WTC11 (cell line): ENCODE results near the gene SAMM50. TPM values are rescaled to one million over a fixed set of nuclear protein-coding genes. Genes with fewer than 3 reads are reported as not detected.

ENCODE experiments used
- ATAC-seq: fragments of 200-7000 bp; cut with Tn5 transposase; 2 replicates; pipeline ENCODE4 v1.10.0; 2021; ENCODE audit warnings: mild to moderate bottlenecking, moderate library complexity
- CTCF ChIA-PET: fragments of 300-600 bp; sonication (Branson Sonifier 250); formaldehyde crosslinking; loops from one replicate; lab custom pipeline; 2021; ENCODE audit warnings: antibody characterized with exemption; lab: Charles Lee
- POLR2A ChIA-PET: fragments of 350-600 bp; sonication (Branson Sonifier 250); formaldehyde crosslinking; loops from one replicate; lab custom pipeline; 2021; ENCODE audit warnings: antibody characterized with exemption; lab: Charles Lee
- DNase-seq: peaks from one replicate; pipeline ENCODE4 v3.0.0; 2021; ENCODE audit warnings: low spot score
- H3K27ac Mint-ChIP-seq: 2 replicates; pipeline ENCODE4 v1.8.0; 2021; ENCODE audit warnings: mixed read lengths
- H3K27me3 Mint-ChIP-seq: 2 replicates; pipeline ENCODE4 v1.8.0; 2021; ENCODE audit warnings: low read depth, mild to moderate bottlenecking, moderate library complexity, mixed read lengths
- H3K36me3 Mint-ChIP-seq: 2 replicates; pipeline ENCODE4 v1.8.0; 2021; ENCODE audit warnings: mixed read lengths
- H3K4me1 Mint-ChIP-seq: 2 replicates; pipeline ENCODE4 v1.8.0; 2022; ENCODE audit warnings: mixed read lengths
- H3K4me3 Mint-ChIP-seq: 2 replicates; pipeline ENCODE4 v1.8.0; 2021; ENCODE audit warnings: mild to moderate bottlenecking, moderate library complexity, mixed read lengths
- H3K9me3 Mint-ChIP-seq: 2 replicates; pipeline ENCODE4 v1.8.0; 2021; ENCODE audit warnings: mixed read lengths
- ATF3 ChIP-seq: sonication (generic); formaldehyde crosslinking; conservative IDR thresholded peaks from 2 replicates; pipeline ENCODE4 v1.8.1; 2022; ENCODE audit warnings: mild to moderate bottlenecking, missing genetic modification reagents
- CREB1 ChIP-seq: sonication (generic); formaldehyde crosslinking; IDR thresholded peaks from 2 replicates; pipeline ENCODE4 v1.8.0; 2023; ENCODE audit warnings: mild to moderate bottlenecking, missing genetic modification reagents
- ESRRA ChIP-seq: sonication (generic); formaldehyde crosslinking; IDR thresholded peaks from 2 replicates; pipeline ENCODE4 v1.8.1; 2022; ENCODE audit warnings: mild to moderate bottlenecking, missing genetic modification reagents, borderline replicate concordance
- FOXK1 ChIP-seq: sonication (generic); formaldehyde crosslinking; IDR thresholded peaks from 2 replicates; pipeline ENCODE4 v1.8.0; 2022; ENCODE audit warnings: mild to moderate bottlenecking, moderate library complexity, missing genetic modification reagents
- IRF2 ChIP-seq: sonication (generic); formaldehyde crosslinking; IDR thresholded peaks from 2 replicates; pipeline ENCODE4 v1.8.0; 2022; ENCODE audit warnings: low read depth, missing genetic modification reagents, borderline replicate concordance
- KAT7 ChIP-seq: sonication (generic); formaldehyde crosslinking; IDR thresholded peaks from 2 replicates; pipeline ENCODE4 v1.8.1; 2023; ENCODE audit warnings: missing genetic modification reagents, mild to moderate bottlenecking, borderline replicate concordance
- MXD4 ChIP-seq: fragments of 250-450 bp; sonication (Bioruptor Pico); IDR thresholded peaks from 2 replicates; pipeline ENCODE4 v1.8.0; 2021; ENCODE audit warnings: mild to moderate bottlenecking, moderate library complexity, borderline replicate concordance
- PRRX2 ChIP-seq: fragments of 250-450 bp; sonication (Bioruptor Pico); IDR thresholded peaks from 2 replicates; pipeline ENCODE4 v1.8.0; 2021; ENCODE audit warnings: mild to moderate bottlenecking
- RELA ChIP-seq: sonication (generic); formaldehyde crosslinking; IDR thresholded peaks from 2 replicates; pipeline ENCODE4 v1.8.1; 2022; ENCODE audit warnings: missing genetic modification reagents, mild to moderate bottlenecking, borderline replicate concordance
- STAT6 ChIP-seq: sonication (generic); formaldehyde crosslinking; conservative IDR thresholded peaks from 2 replicates; pipeline ENCODE4 v1.8.1; 2023; ENCODE audit warnings: mild to moderate bottlenecking, low read depth, missing genetic modification reagents, moderate library complexity
- USF1 ChIP-seq: sonication (generic); formaldehyde crosslinking; IDR thresholded peaks from 2 replicates; pipeline ENCODE4 v1.8.0; 2022; ENCODE audit warnings: mild to moderate bottlenecking, missing genetic modification reagents
- ZBTB21 ChIP-seq: sonication (generic); formaldehyde crosslinking; IDR thresholded peaks from 2 replicates; pipeline ENCODE4 v1.8.1; 2023; ENCODE audit warnings: mild to moderate bottlenecking, missing genetic modification reagents, borderline replicate concordance
- ZBTB43 ChIP-seq: sonication (generic); formaldehyde crosslinking; IDR thresholded peaks from 2 replicates; pipeline ENCODE4 v1.8.1; 2023; ENCODE audit warnings: mild to moderate bottlenecking, missing genetic modification reagents
- ZNF219 ChIP-seq: sonication (generic); formaldehyde crosslinking; IDR thresholded peaks from 2 replicates; pipeline ENCODE4 v1.8.0; 2023; ENCODE audit warnings: missing genetic modification reagents, mild to moderate bottlenecking, borderline replicate concordance
- ZNF317 ChIP-seq: sonication (generic); formaldehyde crosslinking; IDR thresholded peaks from 2 replicates; pipeline ENCODE4 v1.8.1; 2023; ENCODE audit warnings: low read depth, mild to moderate bottlenecking, moderate library complexity, missing genetic modification reagents, borderline replicate concordance
- ZNF396 ChIP-seq: fragments of 250-450 bp; sonication (Bioruptor Pico); IDR thresholded peaks from 2 replicates; pipeline ENCODE4 v1.8.0; 2021; ENCODE audit warnings: mild to moderate bottlenecking, moderate library complexity, borderline replicate concordance
- ZNF416 ChIP-seq: fragments of 250-450 bp; sonication (Bioruptor Pico); IDR thresholded peaks from 2 replicates; pipeline ENCODE4 v1.9.0; 2021; ENCODE audit warnings: mild to moderate bottlenecking, inconsistent platforms
- ZNF671 ChIP-seq: fragments of 250-450 bp; sonication (Bioruptor Pico); IDR thresholded peaks from 2 replicates; pipeline ENCODE4 v1.8.0; 2021; ENCODE audit warnings: mild to moderate bottlenecking
- total RNA-seq: library from RNA; stranded (reverse); gene quantifications from 3 replicates; pipeline ENCODE4 v1.2.3, GENCODE V29; 2021
- TF ChIP-seq, protein P1 (sequence below): fragments of 200-600 bp; IDR thresholded peaks from 2 replicates; pipeline ENCODE4 v1.8.0; 2022; ENCODE audit warnings: antibody characterized with exemption
- TF ChIP-seq, protein P2 (sequence below): sonication (generic); formaldehyde crosslinking; IDR thresholded peaks from 2 replicates; pipeline ENCODE4 v1.8.1; 2022; ENCODE audit warnings: mild to moderate bottlenecking, moderate library complexity, missing genetic modification reagents
- TF ChIP-seq, protein P3 (sequence below): fragments of 250-450 bp; sonication (Bioruptor Pico); conservative IDR thresholded peaks from 2 replicates; pipeline ENCODE4 v1.9.0; 2021; ENCODE audit warnings: mild to moderate bottlenecking
- TF ChIP-seq, protein P4 (sequence below): sonication (generic); formaldehyde crosslinking; IDR thresholded peaks from 2 replicates; pipeline ENCODE4 v1.8.1; 2022; ENCODE audit warnings: missing genetic modification reagents, borderline replicate concordance

The SAMM50 gene
- total RNA-seq, 1 experiment from 2014 or later, result 72.1 TPM

- DNase-seq, result no peak
These were observed 46.3 kb downstream of the SAMM50 start for GRCh38 chr22:44001521-44001920.

DNA sequence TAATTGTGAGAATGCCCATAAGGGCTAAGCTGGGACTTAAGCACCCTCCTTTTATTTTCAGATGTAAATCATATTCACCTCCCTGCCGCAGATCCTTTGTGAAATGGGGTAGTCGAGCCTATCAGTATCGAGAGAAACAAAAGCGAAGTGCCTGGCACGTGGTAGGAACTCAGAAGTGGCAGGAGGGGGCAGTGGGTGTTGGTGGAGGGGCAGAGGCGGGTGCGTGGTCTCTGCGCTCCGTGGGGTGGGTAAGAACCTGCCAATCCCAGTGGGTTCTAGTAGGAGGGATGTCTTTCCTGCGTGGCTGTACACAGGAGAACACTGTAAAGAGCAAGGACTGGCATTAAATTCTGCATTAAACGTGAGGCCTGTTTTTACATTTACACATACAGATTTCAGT lies 47.1 kb downstream of the SAMM50 start:
- TF ChIP-seq KAT7 (CRISPR knock-in tag) (no peak), ZNF416 (CRISPR knock-in tag) (no peak), IRF2 (CRISPR knock-in tag) (no peak), ZNF219 (CRISPR knock-in tag) (no peak), ESRRA (no peak), USF1 (CRISPR knock-in tag) (no peak), ZBTB21 (CRISPR knock-in tag) (no peak), ZNF317 (CRISPR knock-in tag) (no peak), ATF3 (CRISPR knock-in tag) (no peak), ZNF396 (CRISPR knock-in tag) (no peak), ZNF671 (CRISPR knock-in tag) (no peak), ZBTB43 (CRISPR knock-in tag) (no peak), STAT6 (CRISPR knock-in tag) (no peak), MXD4 (CRISPR knock-in tag) (no peak)
- TF ChIP-seq, protein P1, sequence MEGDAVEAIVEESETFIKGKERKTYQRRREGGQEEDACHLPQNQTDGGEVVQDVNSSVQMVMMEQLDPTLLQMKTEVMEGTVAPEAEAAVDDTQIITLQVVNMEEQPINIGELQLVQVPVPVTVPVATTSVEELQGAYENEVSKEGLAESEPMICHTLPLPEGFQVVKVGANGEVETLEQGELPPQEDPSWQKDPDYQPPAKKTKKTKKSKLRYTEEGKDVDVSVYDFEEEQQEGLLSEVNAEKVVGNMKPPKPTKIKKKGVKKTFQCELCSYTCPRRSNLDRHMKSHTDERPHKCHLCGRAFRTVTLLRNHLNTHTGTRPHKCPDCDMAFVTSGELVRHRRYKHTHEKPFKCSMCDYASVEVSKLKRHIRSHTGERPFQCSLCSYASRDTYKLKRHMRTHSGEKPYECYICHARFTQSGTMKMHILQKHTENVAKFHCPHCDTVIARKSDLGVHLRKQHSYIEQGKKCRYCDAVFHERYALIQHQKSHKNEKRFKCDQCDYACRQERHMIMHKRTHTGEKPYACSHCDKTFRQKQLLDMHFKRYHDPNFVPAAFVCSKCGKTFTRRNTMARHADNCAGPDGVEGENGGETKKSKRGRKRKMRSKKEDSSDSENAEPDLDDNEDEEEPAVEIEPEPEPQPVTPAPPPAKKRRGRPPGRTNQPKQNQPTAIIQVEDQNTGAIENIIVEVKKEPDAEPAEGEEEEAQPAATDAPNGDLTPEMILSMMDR, result no peak
- TF ChIP-seq, protein P2, sequence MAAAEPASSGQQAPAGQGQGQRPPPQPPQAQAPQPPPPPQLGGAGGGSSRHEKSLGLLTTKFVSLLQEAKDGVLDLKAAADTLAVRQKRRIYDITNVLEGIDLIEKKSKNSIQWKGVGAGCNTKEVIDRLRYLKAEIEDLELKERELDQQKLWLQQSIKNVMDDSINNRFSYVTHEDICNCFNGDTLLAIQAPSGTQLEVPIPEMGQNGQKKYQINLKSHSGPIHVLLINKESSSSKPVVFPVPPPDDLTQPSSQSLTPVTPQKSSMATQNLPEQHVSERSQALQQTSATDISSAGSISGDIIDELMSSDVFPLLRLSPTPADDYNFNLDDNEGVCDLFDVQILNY (CRISPR knock-in tag), result no peak
- TF ChIP-seq, protein P3, sequence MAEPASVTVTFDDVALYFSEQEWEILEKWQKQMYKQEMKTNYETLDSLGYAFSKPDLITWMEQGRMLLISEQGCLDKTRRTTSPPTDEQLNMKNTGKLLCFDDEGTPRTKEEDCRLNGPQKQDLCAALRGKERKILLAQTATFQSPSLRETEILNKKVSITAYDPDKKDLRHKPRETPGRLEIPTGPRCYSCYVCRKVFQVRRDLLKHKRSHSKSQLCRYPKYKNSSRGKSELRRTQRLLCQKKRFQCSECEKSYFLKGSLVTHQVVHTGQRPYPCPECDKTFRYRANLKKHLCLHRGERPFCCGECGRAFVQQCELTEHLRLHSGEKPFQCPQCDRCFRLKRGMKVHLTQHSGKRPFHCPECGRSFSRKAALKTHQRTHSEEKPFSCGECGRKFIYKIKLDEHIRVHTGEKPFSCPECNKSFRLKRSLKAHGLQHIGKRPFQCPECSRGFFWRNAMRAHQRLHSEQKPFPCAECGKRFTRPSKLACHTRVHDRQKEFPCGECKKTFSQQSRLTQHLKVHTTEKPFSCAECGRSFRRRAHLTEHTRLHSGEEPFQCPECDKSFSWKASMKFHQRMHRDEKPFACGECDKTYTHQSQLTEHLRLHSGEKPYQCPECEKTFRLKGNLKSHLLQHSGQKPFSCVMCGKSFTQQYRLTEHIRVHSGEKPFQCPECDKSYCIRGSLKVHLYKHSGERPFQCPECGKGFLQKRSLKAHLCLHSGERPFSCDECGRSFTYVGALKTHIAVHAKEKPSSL (CRISPR knock-in tag), result no peak
- H3K9me3 Mint-ChIP-seq, result peaks cover 7% of the 10 kb centered on the region
- 0 out of 2 replicates have a peak overlapping the region, but pooled peaks have one; percentile 15 for H3K27ac Mint-ChIP-seq
- ChIA-PET CTCF (interaction anchor here (0.5 to 4.1 kb wide), 2 partner anchors 9 to 314 kb away, joined by 3 to 20 read pairs; no protein-coding TSS in a partner anchor), POLR2A (no interaction called here)
- DNase-seq (no peak), ATAC-seq (no peak)
- no peaks in the 10 kb centered on the region for H3K27me3 Mint-ChIP-seq
- H3K4me1 Mint-ChIP-seq, result peaks cover 4% of the 10 kb centered on the region
- H3K36me3 Mint-ChIP-seq, result peaks cover 32% of the 10 kb centered on the region
- H3K4me3 Mint-ChIP-seq, result no peak overlapping the region

More at GRCh38 chr22:44001521-44001920, 46.3 kb downstream of the SAMM50 start:
- TF ChIP-seq PRRX2 (CRISPR knock-in tag), result no peak
- TF ChIP-seq ESRRA, result no peak
- no peak for TF ChIP-seq FOXK1 (CRISPR knock-in tag)
- TF ChIP-seq ZNF219 (CRISPR knock-in tag), result no peak
- TF ChIP-seq, protein P4, sequence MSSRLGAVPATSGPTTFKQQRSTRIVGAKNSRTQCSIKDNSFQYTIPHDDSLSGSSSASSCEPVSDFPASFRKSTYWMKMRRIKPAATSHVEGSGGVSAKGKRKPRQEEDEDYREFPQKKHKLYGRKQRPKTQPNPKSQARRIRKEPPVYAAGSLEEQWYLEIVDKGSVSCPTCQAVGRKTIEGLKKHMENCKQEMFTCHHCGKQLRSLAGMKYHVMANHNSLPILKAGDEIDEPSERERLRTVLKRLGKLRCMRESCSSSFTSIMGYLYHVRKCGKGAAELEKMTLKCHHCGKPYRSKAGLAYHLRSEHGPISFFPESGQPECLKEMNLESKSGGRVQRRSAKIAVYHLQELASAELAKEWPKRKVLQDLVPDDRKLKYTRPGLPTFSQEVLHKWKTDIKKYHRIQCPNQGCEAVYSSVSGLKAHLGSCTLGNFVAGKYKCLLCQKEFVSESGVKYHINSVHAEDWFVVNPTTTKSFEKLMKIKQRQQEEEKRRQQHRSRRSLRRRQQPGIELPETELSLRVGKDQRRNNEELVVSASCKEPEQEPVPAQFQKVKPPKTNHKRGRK (CRISPR knock-in tag), result no peak
- no peak for TF ChIP-seq CREB1
- no peak for TF ChIP-seq ZNF671 (CRISPR knock-in tag)
- TF ChIP-seq RELA, result no peak
- no peak for TF ChIP-seq ZNF416 (CRISPR knock-in tag)
- TF ChIP-seq, all 79 proteins: peak for 0
- ChIA-PET CTCF (interaction anchor here (4.1 kb wide), 1 partner anchor 8 kb away, joined by 20 read pairs; no protein-coding TSS in a partner anchor), POLR2A (no interaction called here)
- no peaks in the 10 kb centered on the region for H3K27me3 Mint-ChIP-seq
- H3K27ac Mint-ChIP-seq, result no peak overlapping the region
- H3K36me3 Mint-ChIP-seq, result peaks cover 36% of the 10 kb centered on the region
- H3K4me3 Mint-ChIP-seq, result no peak overlapping the region
- no peak for ATAC-seq
- H3K4me1 Mint-ChIP-seq, result peaks cover 4% of the 10 kb centered on the region
- H3K9me3 Mint-ChIP-seq, result peaks cover 7% of the 10 kb centered on the region
